ENCODE measurements around the gene TCP11.

GRCh38 chr6:35077713-35078105 lies 63.4 kb downstream of the TCP11 start:
- TF ChIP-seq ISL1 (CRISPR knock-in tag; IDR thresholded peaks at IDR 0.05), result no peak
- no peak for TF ChIP-seq ESRRG (CRISPR knock-in tag; IDR thresholded peaks at IDR 0.05)
- no peak for TF ChIP-seq ZNF70 (CRISPR knock-in tag; IDR thresholded peaks at IDR 0.05)
- no peak for TF ChIP-seq GLIS3 (CRISPR knock-in tag; IDR thresholded peaks at IDR 0.05)
- TF ChIP-seq OSR1 (CRISPR knock-in tag; IDR thresholded peaks at IDR 0.05), result no peak
- TF ChIP-seq ZNF565 (CRISPR knock-in tag; conservative IDR thresholded peaks at IDR 0.05; ENCODE audit: low read depth), result no peak
